HG02763 (cell line): ENCODE measurements around the gene GJA10.

ENCODE experiments used
- ATAC-seq: cut with Tn5 transposase; IDR thresholded peaks from one replicate; pipeline ENCODE4 v1.9.1; 2021; ENCODE audit warnings: mild to moderate bottlenecking, moderate library complexity; ENCODE audit not compliant: unreplicated experiment

The GJA10 gene

GRCh38 chr6:89942601-89943000 lies 48.3 kb downstream of the GJA10 start:
- no peak for ATAC-seq

- ATAC-seq: no peak
Observed at GRCh38 chr6:89944181-89944755, 50.0 kb downstream of the GJA10 start.

GRCh38 chr6:89944826-89945407 lies 50.6 kb downstream of the GJA10 start:
- ATAC-seq: no peak
